HG03066 (cell line): Measurements from ENCODE around the gene FAS.

Experiments used
- ATAC-seq: cut with Tn5 transposase; IDR thresholded peaks from one replicate; pipeline ENCODE4 v1.9.1; 2021; ENCODE audit warnings: low read depth; ENCODE audit not compliant: unreplicated experiment

FAS gene

DNA sequence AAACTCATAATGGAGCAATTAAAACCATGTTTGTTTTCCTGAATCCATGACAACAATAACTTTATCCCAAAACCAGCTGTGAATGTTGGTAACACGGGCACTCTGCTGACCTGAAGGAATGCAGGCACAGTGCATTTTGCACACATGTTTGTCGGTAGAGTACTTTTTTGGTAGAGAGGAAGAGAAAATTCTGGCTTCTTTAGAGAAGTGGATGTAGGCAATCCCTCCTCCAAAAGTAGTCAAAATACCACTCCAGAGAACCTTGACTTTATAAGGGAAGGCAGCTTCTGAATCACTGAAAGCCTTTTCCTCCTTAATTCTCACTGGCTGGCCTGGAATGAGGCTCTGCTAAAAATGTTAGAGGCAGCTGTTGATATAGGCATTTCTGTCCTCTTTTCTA, 22.2 kb upstream of the FAS start:
- ATAC-seq: no peak

DNA sequence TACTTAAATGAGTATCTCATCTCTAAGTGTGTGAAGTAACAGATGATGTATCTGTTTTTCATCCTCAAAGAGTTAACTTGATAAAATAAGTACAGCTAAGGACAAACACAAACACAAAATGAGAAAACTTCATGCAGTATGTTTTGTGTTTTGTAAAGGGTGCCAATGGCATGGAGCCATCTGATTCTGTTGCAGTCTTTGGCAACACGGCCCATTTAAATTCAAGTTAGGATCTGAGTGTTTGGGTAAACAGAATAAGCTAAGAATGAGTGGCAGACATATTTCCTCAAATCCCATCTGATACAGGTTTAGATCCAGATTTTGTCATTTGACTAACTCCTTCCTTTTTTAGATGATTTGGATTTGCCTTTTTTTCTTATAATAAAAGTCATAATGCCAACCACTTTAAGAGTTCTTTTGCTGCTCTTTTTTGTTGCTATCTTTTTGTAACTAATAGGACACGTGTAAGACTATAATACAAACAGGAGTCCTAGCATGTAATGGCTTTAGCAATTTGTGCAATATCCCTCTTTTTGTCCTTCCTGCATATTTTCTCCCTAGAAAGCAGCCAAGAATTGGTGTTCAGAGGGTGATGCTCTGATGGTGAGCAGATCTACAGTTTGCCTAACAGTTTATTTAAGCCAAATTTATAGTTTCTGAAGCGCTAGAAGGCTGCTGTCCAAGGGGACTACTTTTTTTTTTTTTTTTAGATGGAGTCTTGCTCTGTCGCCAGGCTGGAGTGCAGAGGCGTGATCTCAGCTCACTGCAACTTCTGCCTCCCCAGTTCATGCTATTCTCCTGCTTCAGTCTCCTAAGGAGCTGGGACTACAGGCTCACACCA, 19.2 kb upstream of the FAS start:
- no peak for ATAC-seq

DNA sequence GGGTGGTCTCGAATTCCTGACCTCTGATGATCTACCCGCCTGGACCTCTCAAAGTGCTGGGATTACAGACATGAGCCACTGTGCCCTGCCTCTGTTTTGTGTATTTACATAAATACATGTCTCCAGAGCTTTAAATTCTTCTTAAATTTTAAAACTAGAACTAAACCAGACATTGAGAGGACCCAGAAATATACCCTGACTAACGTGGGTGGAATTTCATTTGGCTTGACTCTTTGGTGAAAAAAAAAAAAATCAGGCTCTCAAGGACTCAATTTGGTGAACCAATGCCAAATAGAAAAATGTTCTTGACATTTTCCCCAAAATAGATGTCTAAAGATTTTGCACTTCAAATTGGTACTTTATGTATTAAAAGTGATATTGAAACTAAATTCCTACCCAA, 16.6 kb upstream of the FAS start:
- ATAC-seq: no peak

DNA sequence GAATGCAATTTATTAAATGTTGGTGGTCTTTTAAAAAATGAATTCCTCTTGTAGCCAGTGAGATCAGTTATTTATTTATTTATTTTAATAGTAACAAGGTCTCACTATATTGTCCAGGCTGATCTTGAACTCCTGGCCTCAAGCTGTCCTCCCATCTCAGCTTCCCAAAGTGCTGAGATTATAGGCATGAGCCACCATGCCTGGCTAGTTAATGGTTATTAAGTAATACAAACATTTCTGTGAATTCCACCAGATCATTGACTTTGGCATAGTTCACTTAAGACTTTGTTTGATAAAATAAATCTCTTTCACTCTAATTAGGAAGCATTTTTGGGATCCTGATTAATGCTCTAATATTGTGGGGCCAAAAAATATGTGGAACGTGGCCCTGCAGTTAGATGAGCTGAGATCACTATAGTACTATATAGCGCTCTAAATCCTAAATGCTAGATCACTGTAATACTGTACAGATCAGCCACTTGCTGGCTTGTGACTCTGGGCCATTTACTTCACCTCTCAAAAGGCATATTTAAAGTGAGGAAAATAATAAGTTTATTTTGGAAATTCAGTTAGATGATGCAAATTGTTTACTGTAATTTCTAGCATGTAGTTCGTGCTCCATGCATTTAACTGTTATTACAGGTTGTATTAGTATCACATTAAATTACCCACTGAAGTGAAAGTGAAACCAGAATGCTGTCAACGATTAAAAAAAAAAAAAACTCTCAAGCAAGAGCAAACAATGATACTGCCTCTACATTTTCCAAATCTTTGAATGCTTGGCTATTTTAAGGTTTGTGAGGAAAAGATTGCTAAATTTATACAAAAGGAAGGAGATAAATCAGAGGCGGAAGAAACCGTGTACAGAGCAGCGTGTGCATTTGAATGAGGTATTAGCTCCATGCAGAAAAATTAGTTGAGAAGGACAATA, 15.9 kb upstream of the FAS start:
- ATAC-seq: no peak

DNA sequence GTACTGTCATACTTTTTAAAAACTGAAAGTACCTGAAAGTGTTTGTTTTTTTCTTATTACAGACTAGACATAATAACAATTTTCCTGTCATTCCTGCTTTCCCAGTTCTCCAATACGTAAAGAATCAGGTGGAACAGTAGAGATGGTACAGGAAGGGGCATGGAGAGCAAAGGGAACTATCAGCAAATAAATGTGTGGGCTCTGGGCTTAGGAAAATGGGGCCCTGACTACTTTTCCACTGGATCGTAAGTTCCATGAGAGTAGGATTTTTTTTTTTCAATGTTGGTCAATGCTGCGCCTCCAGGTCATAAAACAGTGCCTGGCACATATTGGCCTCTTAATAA, 15.2 kb upstream of the FAS start:
- no peak for ATAC-seq

DNA sequence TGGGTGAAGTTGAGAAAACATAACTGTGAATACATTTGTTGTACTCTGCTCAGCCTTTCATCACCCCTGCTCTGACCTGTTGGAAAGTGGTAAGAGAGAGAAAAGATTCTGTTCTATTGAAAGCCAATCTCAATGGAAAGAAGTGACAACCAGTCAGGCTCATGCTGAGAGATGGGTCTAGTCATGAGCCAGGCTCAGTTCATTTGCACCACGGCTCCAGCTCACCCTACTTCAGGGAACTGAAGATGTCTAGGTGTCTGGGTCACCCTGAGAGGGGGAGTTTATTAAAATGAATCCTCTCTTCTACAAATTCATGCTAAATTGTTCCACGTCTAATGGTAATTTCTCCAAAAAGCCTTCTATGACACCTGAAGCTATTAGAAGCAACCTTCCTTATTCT, 12.1 kb upstream of the FAS start:
- ATAC-seq: no peak

DNA sequence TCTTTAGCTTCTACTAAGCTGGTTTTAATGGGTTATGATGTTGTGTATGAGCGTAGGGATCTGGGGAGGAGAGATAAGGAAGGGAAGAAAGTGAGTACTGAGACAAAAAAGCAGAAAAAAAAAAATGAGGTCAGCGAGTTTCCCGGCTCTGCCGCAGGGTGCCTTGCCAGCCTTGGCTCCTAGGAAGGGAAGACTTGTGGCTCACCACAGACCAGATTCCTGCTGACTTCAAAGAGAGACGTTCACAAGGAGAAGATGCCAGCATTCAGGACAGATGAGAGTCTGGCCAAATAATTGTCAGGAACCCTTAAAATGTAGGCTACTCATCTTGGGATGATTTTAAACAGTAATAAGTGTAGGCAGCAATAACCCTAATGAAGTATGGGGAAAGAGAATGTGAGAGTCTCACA, 11.4 kb upstream of the FAS start:
- ATAC-seq: no peak

DNA sequence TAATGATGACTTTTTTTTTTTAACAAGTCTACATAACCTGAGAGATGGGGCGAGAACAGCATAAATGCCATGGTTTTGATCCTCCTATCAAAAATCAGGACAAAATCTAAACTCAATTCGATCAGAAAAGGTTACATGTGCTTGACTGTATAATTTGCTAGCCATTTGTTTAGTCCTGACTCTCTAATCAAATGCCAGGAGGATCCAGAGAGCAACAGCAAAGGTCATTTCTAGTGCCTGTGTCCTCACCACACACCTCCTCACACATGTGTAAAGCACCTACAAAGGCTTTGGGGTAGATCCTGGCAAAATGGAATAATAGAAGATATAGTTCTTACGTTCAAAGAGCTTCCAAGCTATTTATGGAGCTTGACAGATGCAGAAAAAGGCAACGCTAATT, 11.0 kb upstream of the FAS start:
- ATAC-seq: no peak

DNA sequence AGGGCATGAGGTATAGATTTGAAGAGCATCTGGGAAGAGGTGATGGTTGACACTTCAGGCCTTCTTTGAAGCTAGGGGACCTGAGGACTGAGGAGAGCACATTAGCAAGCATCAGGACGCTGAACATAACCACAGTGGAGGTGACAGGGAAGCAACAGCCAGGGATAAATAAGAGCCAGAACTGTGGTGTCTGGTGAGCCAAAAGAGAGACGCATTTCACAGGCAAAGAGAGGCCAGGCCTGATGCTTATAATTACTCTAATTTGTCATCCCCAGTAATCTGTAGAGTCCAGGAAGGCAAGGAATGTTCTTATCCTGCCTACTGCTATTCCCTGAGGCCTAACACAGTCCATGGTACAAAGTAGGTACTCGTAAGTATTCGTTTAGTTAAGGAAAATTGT, 10.4 kb upstream of the FAS start:
- ATAC-seq: no peak

DNA sequence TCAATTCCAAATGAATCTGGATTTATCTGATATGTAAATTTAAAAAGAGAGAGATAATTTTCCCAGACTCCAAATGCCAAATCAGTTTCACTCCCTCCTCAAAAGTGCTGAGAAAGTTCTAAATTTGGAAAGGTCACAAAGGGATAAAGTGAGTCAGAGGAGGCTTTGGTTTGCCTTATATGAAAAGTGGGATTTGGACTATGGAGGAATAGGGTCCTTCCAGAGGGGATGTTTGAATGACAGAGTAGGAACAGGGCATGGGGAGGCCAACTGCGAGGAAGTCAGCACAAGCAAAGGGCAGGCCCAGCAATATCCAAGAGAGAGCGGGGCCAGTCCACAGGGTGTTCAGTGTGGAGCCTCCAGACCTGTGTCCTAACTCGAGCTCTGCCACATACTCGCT, 9.8 kb upstream of the FAS start:
- no peak for ATAC-seq

DNA sequence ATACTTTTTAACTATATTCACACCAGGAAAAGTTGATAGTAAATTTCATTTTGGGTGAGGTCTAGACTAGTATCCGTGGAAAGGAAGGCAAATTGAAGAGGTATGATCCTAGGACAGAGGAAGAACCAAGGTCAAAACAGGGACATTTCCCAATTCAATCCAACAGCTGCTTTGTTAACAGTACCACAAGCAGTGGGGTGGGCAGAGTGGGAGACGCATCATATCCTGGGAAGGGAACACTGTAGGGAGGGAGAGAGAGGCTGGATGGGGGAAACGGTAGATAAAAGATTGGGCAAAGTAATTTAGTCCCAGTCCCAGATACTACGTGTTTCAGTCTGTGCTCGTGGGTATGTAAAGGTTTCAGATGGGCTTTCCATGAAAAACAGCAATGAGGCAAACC, 9.2 kb upstream of the FAS start:
- ATAC-seq: no peak

DNA sequence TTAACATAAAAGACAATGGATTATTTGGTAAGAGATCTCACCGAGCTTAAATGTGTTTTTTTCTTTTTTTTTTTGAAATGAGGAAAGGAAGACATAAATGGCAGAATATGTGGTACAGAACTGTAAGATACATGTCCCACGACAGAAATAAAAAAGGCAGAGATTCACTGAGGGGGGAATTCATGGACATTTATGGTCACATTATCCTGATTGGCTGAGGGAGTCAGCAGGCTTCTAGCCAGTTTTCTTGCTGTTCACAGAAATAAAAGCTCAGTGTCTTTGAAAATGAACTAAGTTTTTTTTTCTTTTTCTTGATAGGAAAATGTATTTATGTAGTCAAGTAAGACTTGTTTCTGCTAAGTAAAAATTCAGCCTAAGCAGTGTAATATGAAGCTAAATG, 8.2 kb upstream of the FAS start:
- ATAC-seq: no peak

DNA sequence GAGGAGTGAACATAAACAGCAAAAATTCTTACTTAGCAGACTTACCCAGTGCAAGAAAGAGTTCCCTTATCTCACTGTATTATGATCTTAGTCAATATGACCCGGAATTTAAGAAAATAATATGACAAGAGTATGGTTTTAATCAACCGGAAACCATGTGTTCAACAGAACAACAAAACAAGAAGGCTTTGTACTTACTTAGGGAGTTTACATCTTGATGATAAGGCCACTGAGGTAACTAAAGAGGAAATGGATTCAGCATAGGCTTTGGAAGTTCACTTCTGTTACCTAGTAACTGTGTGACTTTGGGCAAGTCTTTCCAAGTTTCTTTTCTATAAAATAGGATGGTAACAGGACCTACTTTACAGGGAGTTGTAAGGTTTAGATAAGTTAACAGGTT, 7.4 kb upstream of the FAS start:
- ATAC-seq: no peak

DNA sequence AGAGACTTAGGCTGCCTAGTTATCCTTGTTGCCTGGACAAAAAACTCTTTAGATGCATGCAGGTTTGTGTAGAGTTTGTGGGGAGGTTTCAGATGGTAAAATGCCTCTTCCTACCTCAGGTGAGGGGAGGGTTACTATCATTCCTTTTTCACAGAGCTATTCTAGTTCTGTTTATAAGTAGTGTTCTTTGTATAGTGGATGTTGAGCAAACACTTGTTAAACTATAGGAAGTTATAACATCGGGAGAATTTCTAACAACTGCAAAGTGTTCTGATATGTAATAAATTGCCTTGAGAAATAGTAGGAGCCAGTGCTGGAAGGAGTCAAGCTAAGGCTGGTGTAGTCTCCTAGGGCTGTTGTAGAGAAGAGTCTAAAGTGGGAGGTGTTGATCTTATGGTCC, 6.7 kb upstream of the FAS start:
- no peak for ATAC-seq

DNA sequence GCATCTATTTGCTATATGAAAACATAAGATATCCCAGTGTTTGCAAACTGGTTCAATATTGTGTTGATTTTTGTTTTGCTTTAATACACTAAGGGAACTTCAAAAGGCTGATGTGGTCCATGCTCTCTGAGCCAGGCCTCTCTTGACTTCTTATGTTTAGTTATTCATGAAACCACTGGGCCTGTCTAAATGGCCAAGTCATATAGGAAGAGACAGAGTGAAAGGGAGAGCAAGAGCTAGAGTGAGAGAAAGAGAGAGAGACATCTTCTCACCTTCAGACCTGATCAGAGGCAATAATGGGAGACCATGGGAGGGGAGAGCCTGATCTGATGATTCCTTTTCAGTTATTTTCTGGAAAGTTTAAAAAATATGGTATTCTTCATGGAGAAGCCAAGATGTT, 6.1 kb upstream of the FAS start:
- ATAC-seq: no peak

DNA sequence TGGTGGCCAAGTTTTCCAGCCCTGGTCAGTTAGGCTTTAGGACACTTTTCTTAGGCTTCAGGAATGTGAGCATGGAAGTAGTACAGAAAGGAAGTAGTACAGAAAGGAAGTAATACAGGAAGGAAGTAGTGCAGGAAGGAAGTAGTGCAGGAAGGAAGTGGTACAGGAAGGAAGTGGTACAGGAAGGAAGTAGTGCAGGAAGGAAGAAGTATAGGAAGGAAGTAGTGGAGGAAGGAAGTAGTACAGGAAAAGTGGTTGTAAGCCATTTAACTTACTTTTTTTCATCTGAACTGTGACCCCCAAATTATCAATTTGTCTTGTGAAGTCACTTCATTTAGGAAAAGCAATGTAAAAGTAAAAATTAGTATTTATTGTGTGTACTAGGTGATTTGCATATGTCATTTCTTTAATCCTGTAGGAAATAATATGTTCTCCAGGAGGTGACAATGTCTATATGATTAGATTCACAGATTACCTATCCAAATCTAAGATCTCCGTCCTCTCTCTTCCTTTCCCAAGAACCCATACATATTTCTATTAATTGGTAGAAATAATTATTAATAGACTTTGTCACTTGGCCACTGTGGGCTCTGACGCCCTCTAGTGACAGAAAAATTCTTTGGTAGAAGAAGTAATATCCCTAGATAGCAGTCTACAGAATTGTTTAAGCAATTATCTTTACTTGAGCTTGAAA, 3.9 kb upstream of the FAS start:
- no peak for ATAC-seq

DNA sequence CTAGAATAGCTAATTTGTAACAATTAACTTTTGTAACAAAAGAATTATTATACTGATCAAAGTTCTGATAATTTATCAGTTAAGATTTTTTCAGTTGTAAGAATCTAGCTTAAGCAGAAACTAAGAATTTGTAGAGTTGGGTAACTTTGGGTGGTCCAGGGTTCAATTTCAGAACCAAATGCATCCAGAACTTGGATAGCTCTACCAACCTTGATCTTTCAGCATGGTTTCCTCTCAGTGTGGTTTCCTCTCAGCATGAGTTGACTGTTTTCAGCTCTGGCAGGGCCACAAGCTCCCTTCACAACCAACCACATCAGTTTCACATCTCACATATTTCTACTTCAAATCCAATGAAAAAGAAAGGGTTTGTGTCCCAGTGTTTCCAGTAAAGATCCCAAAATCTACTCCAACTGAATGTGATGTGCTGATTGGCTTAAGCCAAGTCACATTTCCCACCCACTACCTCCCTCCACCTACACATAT, 3.3 kb upstream of the FAS start:
- ATAC-seq: no peak

DNA sequence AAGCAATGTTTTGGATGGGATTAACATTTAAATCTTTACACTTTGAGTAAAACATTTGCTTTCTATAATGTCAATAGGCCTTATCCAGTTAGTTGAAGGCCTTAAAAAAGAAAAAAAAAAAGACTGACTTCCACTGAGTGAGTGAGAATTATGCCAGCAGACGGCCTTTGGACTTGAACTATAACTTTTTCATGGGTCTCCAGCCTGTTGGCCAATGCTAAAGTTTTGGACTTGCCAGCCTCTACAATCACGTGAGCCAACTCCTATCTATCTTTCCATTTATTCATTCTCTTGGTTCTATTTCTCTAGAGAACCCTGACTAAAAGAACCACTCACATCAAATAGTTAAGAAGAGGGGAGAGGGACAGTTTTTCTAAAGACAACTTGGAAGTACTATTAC, 2.8 kb upstream of the FAS start:
- ATAC-seq: no peak

DNA sequence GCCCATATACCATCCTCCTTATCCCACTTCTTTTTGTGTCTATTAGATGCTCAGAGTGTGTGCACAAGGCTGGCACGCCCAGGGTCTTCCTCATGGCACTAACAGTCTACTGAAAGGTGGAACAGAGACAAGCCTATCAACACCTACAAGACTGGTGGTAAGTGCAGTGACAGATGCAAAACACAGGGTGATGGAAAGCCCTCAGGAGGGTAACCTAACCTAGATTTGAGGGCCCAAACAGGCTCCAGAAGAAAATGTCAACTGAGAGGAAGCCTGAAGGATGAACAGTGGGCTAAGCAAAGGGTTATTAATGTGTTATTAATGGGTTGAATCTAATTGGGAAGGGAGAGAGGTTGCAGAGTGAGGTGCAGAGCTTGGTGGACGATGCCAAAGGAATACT, 1.2 kb upstream of the FAS start:
- no peak for ATAC-seq

DNA sequence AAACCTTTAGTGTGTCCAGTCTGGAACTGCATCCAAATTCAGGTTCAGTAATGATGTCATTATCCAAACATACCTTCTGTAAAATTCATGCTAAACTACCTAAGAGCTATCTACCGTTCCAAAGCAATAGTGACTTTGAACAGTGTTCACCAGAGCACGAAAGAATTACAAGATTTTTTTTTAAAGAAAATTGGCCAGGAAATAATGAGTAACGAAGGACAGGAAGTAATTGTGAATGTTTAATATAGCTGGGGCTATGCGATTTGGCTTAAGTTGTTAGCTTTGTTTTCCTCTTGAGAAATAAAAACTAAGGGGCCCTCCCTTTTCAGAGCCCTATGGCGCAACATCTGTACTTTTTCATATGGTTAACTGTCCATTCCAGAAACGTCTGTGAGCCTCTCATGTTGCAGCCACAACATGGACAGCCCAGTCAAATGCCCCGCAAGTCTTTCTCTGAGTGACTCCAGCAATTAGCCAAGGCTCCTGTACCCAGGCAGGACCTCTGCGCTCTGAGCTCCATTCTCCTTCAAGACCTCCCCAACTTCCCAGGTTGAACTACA, 694 bp upstream of the FAS start:
- no peak for ATAC-seq
